Uterus (tissue), 4 donors: Measurements from ENCODE around the gene VRK3. TPM values are rescaled to one million over a fixed set of nuclear protein-coding genes. Genes with fewer than 3 reads are reported as not detected.
A peak's percentile ranks its signal among the peaks of the same experiment; 100 is the strongest.

Experiments used
- DNase-seq, 2 donors: peaks; one replicate each; pipeline ENCODE4 v3.0.0-alpha.2; 2019 to 2020
- H3K27ac ChIP-seq, 2 donors: fragments of 200-600 bp; sonication (generic); 1 replicate in 1 of 2; 2 replicates in 1 of 2; pipeline ENCODE4 v1.5.1; 2016 to 2018
- H3K27me3 ChIP-seq, 2 donors: fragments of 200-600 bp; sonication (generic); one replicate each; pipeline ENCODE4 v1.5.1; 2018 to 2019; ENCODE audit warnings: control low read depth in 1 of 2
- H3K36me3 ChIP-seq, 2 donors: fragments of 200-600 bp; sonication (generic); one replicate each; pipeline ENCODE4 v1.5.1; 2019; ENCODE audit warnings: control low read depth in 1 of 2
- H3K4me1 ChIP-seq, 2 donors: fragments of 200-600 bp; sonication (generic); one replicate each; pipeline ENCODE4 v1.5.1; 2018 to 2019; ENCODE audit warnings: control low read depth in 1 of 2
- H3K4me3 ChIP-seq, 2 donors: fragments of 200-600 bp; sonication (generic); 1 replicate in 1 of 2; 2 replicates in 1 of 2; pipeline ENCODE4 v1.5.1; 2018 to 2019; ENCODE audit warnings: mild to moderate bottlenecking in 1 of 2
- H3K9me3 ChIP-seq, 2 donors: fragments of 200-600 bp; sonication (generic); one replicate each; pipeline ENCODE4 v1.5.1; 2019; ENCODE audit warnings: control low read depth in 1 of 2
- CTCF ChIP-seq, 4 experiments: fragments of 200-600 bp in 2 of 4; fragments of 450-650 bp in 2 of 4; sonication (generic) in 2 of 4; IDR thresholded peaks; one replicate each; pipeline ENCODE4 v1.5.1; 2016 to 2019; ENCODE audit warnings: antibody characterized with exemption in 4 of 4, mild to moderate bottlenecking in 2 of 4, moderate library complexity in 1 of 4
- POLR2A ChIP-seq, 2 donors: fragments of 450-650 bp; IDR thresholded peaks; one replicate each; pipeline ENCODE4 v1.6.1; 2016; ENCODE audit warnings: antibody characterized with exemption in 2 of 2, mild to moderate bottlenecking in 1 of 2, moderate library complexity in 1 of 2
- intact Hi-C: fragments of 100-400 bp; cut with DNase I; formaldehyde crosslinking; loops from one replicate; pipeline ENCODE4 v1.15.1; 2023; ENCODE audit warnings: low total_unique reads
- total RNA-seq, 4 donors: library from RNA; depleted of rRNA in 3 of 4; stranded (reverse); fragments of >200 nt in 3 of 4; gene quantifications; one replicate each; pipeline versions ENCODE4 v1.1.0 to v1.2.4, GENCODE V29; 2014 to 2023
- donor health status: DM: yes; HTN: yes; CAD: no.

VRK3 gene
- total RNA-seq, 4 donors from 2014 or later, result 1.5 to 68.8 (median 37.1) TPM

GRCh38 chr19:49984491-49984890 lies 40.7 kb downstream of the VRK3 start:
- Histone ChIP-seq H3K27ac (no peak overlapping the region), H3K4me1 (no peaks in the 10 kb centered on the region), H3K27me3 (no peaks in the 10 kb centered on the region), H3K9me3 (no peaks in the 10 kb centered on the region), H3K4me3 (no peak overlapping the region), H3K36me3 (no peaks in the 10 kb centered on the region)
- intact Hi-C loops, result loop anchor here (10.0 kb wide), 1 partner anchor 50 kb away; no protein-coding TSS in a partner anchor
- TF ChIP-seq CTCF (IDR thresholded peaks at IDR 0.05) (no peak), POLR2A (IDR thresholded peaks at IDR 0.05) (no peak)
- DNase-seq, result no peak

GRCh38 chr19:49983645-49984229 lies 41.4 kb downstream of the VRK3 start:
- Histone ChIP-seq H3K27me3 (no peaks in the 10 kb centered on the region), H3K36me3 (no peaks in the 10 kb centered on the region), H3K27ac (no peak overlapping the region), H3K9me3 (no peaks in the 10 kb centered on the region), H3K4me1 (no peaks in the 10 kb centered on the region), H3K4me3 (no peak overlapping the region)
- TF ChIP-seq POLR2A (IDR thresholded peaks at IDR 0.05) (no peak), CTCF (IDR thresholded peaks at IDR 0.05) (peak; percentile 65 to 75 (median 70))
- intact Hi-C loops, result loop anchor here (10.0 kb wide), 1 partner anchor 49 kb away; no protein-coding TSS in a partner anchor
- DNase-seq, result peak; percentile 48 to 50

- DNase-seq, result no peak
- H3K9me3 ChIP-seq, result no peaks in the 10 kb centered on the region
- H3K4me3 ChIP-seq, result no peak overlapping the region
- no peaks in the 10 kb centered on the region for H3K36me3 ChIP-seq
- H3K4me1 ChIP-seq, result no peaks in the 10 kb centered on the region
- intact Hi-C loops, result loop anchor here (10.0 kb wide), 1 partner anchor 47 kb away; no protein-coding TSS in a partner anchor
- no peaks in the 10 kb centered on the region for H3K27me3 ChIP-seq
- no peak overlapping the region for H3K27ac ChIP-seq
- TF ChIP-seq CTCF (IDR thresholded peaks at IDR 0.05) (no peak), POLR2A (IDR thresholded peaks at IDR 0.05) (no peak)
These were observed 43.3 kb downstream of the VRK3 start for GRCh38 chr19:49981603-49982593.

GRCh38 chr19:49978324-49978723 lies 46.8 kb downstream of the VRK3 start:
- Histone ChIP-seq H3K9me3 (no peaks in the 10 kb centered on the region), H3K27me3 (no peaks in the 10 kb centered on the region), H3K36me3 (no peaks in the 10 kb centered on the region), H3K27ac (no peak overlapping the region), H3K4me1 (no peaks in the 10 kb centered on the region), H3K4me3 (no peak overlapping the region)
- no peak for TF ChIP-seq CTCF (IDR thresholded peaks at IDR 0.05)
- TF ChIP-seq POLR2A (IDR thresholded peaks at IDR 0.05), result no peak
- intact Hi-C loops, result no loop called here
- DNase-seq, result no peak

- Histone ChIP-seq H3K4me1 (no peaks in the 10 kb centered on the region), H3K4me3 (no peak overlapping the region), H3K27me3 (no peaks in the 10 kb centered on the region), H3K9me3 (no peaks in the 10 kb centered on the region), H3K27ac (no peak overlapping the region), H3K36me3 (no peaks in the 10 kb centered on the region)
- no peak for TF ChIP-seq CTCF (IDR thresholded peaks at IDR 0.05)
- TF ChIP-seq POLR2A (IDR thresholded peaks at IDR 0.05), result no peak
- intact Hi-C loops, result no loop called here
- DNase-seq, result no peak
These were observed 47.3 kb downstream of the VRK3 start for GRCh38 chr19:49977881-49978280.
